Gastrocnemius medialis (tissue), 4 donors: ENCODE results near the gene CR1.

ENCODE experiments used
- POLR2A ChIP-seq, 2 donors: fragments of 450-650 bp; IDR thresholded peaks; one replicate each; pipeline ENCODE4 v1.6.1; 2017; ENCODE audit warnings: antibody characterized with exemption in 2 of 2, mild to moderate bottlenecking in 2 of 2, moderate library complexity in 2 of 2
- TF ChIP-seq, protein P1 (sequence below), 5 experiments: fragments of 450-650 bp in 3 of 5; fragments of 200-600 bp in 2 of 5; sonication (generic) in 2 of 5; IDR thresholded peaks in 4 of 5; conservative IDR thresholded peaks in 1 of 5; 1 replicate in 4 of 5; 2 replicates in 1 of 5; pipeline ENCODE4 v1.5.1; 2016 to 2019; ENCODE audit warnings: antibody characterized with exemption in 5 of 5, mild to moderate bottlenecking in 3 of 5, moderate library complexity in 3 of 5

DNA sequence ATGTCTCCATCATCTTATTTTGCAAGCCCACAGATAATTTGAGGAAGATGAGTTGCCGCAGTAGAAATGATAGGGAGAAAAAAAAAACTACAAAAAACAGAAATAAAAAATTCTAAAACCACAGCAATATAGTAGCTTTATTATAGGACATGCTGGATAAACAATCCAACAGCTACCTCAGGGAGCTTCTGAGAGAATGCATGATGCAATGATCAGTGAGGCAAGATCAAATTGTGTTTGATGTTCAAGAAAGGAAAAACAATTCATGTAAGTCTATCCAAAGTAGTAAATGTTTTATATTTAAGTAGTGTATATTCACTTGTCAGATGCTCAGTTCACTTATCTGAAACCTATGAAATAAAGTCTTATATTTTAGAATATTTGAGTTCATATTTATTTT is 155.6 kb downstream of the CR1 start:
- TF ChIP-seq, protein P1, sequence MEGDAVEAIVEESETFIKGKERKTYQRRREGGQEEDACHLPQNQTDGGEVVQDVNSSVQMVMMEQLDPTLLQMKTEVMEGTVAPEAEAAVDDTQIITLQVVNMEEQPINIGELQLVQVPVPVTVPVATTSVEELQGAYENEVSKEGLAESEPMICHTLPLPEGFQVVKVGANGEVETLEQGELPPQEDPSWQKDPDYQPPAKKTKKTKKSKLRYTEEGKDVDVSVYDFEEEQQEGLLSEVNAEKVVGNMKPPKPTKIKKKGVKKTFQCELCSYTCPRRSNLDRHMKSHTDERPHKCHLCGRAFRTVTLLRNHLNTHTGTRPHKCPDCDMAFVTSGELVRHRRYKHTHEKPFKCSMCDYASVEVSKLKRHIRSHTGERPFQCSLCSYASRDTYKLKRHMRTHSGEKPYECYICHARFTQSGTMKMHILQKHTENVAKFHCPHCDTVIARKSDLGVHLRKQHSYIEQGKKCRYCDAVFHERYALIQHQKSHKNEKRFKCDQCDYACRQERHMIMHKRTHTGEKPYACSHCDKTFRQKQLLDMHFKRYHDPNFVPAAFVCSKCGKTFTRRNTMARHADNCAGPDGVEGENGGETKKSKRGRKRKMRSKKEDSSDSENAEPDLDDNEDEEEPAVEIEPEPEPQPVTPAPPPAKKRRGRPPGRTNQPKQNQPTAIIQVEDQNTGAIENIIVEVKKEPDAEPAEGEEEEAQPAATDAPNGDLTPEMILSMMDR (IDR thresholded peaks at IDR 0.05 in 4 of 5, conservative IDR thresholded peaks at IDR 0.05 in 1 of 5) = no peak
- TF ChIP-seq POLR2A (IDR thresholded peaks at IDR 0.05) = no peak
